B cell (primary cell): ENCODE data around the gene NFYC. TPM values are rescaled to one million over a fixed set of nuclear protein-coding genes. Genes with fewer than 3 reads are reported as not detected.

Source experiments
- ATAC-seq: fragments of 200-7000 bp; cut with Tn5 transposase; one replicate; pipeline ENCODE4 v1.10.0; 2021; ENCODE audit warnings: low read depth, mild to moderate bottlenecking, moderate number of reproducible peaks, moderate library complexity
- CTCF ChIA-PET: fragments of 350-600 bp; sonication (Branson Sonifier 250); formaldehyde crosslinking; loops from one replicate; lab custom pipeline; 2021; ENCODE audit warnings: antibody characterized with exemption, inconsistent platforms; lab: Charles Lee
- POLR2A ChIA-PET: fragments of 350-600 bp; sonication (Branson Sonifier 250); formaldehyde crosslinking; loops from one replicate; lab custom pipeline; 2021; ENCODE audit warnings: antibody characterized with exemption; lab: Charles Lee
- DNase-seq: peaks from one replicate; pipeline ENCODE4 v3.0.0; 2013
- H2AFZ ChIP-seq: 2 replicates; pipeline ENCODE4 v1.6.1; 2012; ENCODE audit warnings: mild to moderate bottlenecking, low read depth, low read length; ENCODE audit not compliant: insufficient read depth, poor library complexity, severe bottlenecking
- H3K27ac ChIP-seq, 2 donors: 1 replicate in 1 of 2; 2 replicates in 1 of 2; pipeline ENCODE4 v1.5.1; 2012 to 2013; ENCODE audit warnings: low read length in 2 of 2, mild to moderate bottlenecking in 2 of 2, moderate library complexity in 1 of 2
- H3K27me3 ChIP-seq, 4 experiments: fragments of 200-600 bp in 1 of 4; sonication (generic) in 1 of 4; replicated peaks in 1 of 4; 1 replicate in 2 of 4; 2 replicates in 2 of 4; pipeline versions ENCODE4 v1.6.1 to v1.7.0; 2013 to 2016; ENCODE audit warnings: low read length in 3 of 4, mild to moderate bottlenecking in 2 of 4, mixed read lengths in 1 of 4, moderate library complexity in 1 of 4; ENCODE audit not compliant: insufficient read depth in 4 of 4, control insufficient read depth in 3 of 4; ENCODE audit errors: control extremely low read depth in 1 of 4
- H3K36me3 ChIP-seq, 2 experiments: replicated peaks in 1 of 2; 1 replicate in 1 of 2; 2 replicates in 1 of 2; pipeline versions ENCODE4 v1.6.1 to v1.7.1; 2013; ENCODE audit warnings: low read length in 1 of 2; ENCODE audit not compliant: insufficient read depth in 2 of 2, control insufficient read depth in 1 of 2; ENCODE audit errors: control extremely low read depth in 1 of 2, extremely low read depth in 1 of 2
- H3K4me1 ChIP-seq, 2 donors: fragments of 200-600 bp in 1 of 2; sonication (generic) in 1 of 2; 1 replicate in 1 of 2; 2 replicates in 1 of 2; pipeline versions ENCODE4 v1.5.1 to v1.6.1; 2013 to 2017; ENCODE audit warnings: low read length in 2 of 2; ENCODE audit not compliant: control insufficient read depth in 2 of 2, insufficient read depth in 2 of 2
- H3K4me2 ChIP-seq: replicated peaks from 2 replicates; pipeline ENCODE3; 2012; ENCODE audit warnings: mild to moderate bottlenecking, low read depth, low read length; ENCODE audit not compliant: poor library complexity, severe bottlenecking
- H3K4me3 ChIP-seq, 5 experiments: fragments of 200-600 bp in 1 of 5; sonication (generic) in 1 of 5; 1 replicate in 3 of 5; 2 replicates in 2 of 5; pipeline versions ENCODE4 v1.5.1 to v1.7.0; 2011 to 2016; ENCODE audit warnings: low read length in 4 of 5, mild to moderate bottlenecking in 4 of 5, low read depth in 2 of 5, control low read depth in 1 of 5, moderate library complexity in 1 of 5; ENCODE audit not compliant: insufficient read depth in 1 of 5; ENCODE audit errors: control extremely low read depth in 1 of 5, extremely low read depth in 1 of 5
- H3K79me2 ChIP-seq: fragments of 200-600 bp; sonication (generic); one replicate; pipeline ENCODE4 v1.6.0; 2016; ENCODE audit warnings: low read length; ENCODE audit not compliant: control insufficient read depth, insufficient read depth
- H3K9ac ChIP-seq: fragments of 200-600 bp; sonication (generic); 2 replicates; pipeline ENCODE4 v1.6.1; 2017; ENCODE audit warnings: mild to moderate bottlenecking, low read length, moderate library complexity
- H3K9me3 ChIP-seq, 3 donors: one replicate each; pipeline versions ENCODE4 v1.6.1 to v1.7.1; 2013; ENCODE audit warnings: low read length in 2 of 3; ENCODE audit not compliant: control insufficient read depth in 2 of 3, insufficient read depth in 1 of 3; ENCODE audit errors: control extremely low read depth in 1 of 3
- H4K20me1 ChIP-seq: 2 replicates; pipeline ENCODE4 v1.6.0; 2012; ENCODE audit warnings: mild to moderate bottlenecking, low read length; ENCODE audit not compliant: insufficient read depth, control insufficient read depth, poor library complexity, severe bottlenecking
- H3K27ac Mint-ChIP-seq: one replicate; pipeline ENCODE4 v1.8.0; 2021; ENCODE audit warnings: mixed read lengths
- H3K27me3 Mint-ChIP-seq: one replicate; pipeline ENCODE4 v1.8.0; 2021; ENCODE audit warnings: mixed read lengths
- H3K4me1 Mint-ChIP-seq: one replicate; pipeline ENCODE4 v1.8.0; 2021; ENCODE audit warnings: mixed read lengths
- H3K4me3 Mint-ChIP-seq: one replicate; pipeline ENCODE4 v1.8.0; 2021; ENCODE audit warnings: mixed read lengths
- H3K9me3 Mint-ChIP-seq: one replicate; pipeline ENCODE4 v1.8.0; 2022; ENCODE audit warnings: mixed read lengths; ENCODE audit not compliant: insufficient read depth
- CTCF ChIP-seq: fragments of 200-600 bp; IDR thresholded peaks from one replicate; pipeline ENCODE4 v1.8.0; 2022; ENCODE audit warnings: antibody characterized with exemption, mild to moderate bottlenecking
- EZH2 ChIP-seq: IDR thresholded peaks from 2 replicates; pipeline ENCODE4 v1.6.1; 2012; ENCODE audit warnings: borderline replicate concordance, low read depth, mild to moderate bottlenecking, moderate library complexity, low read length; ENCODE audit not compliant: insufficient read depth, poor library complexity, severe bottlenecking
- WGBS: methylation state at CpG from one replicate; pipeline ENCODE4 v1.1.5; 2013; ENCODE audit warnings: missing lambda C conversion rate; ENCODE audit not compliant: insufficient coverage; 5-methylcytosine and 5-hydroxymethylcytosine counted together
- intact Hi-C: fragments of 100-400 bp; cut with micrococcal nuclease; formaldehyde crosslinking; loops from one replicate; pipeline ENCODE4 v1.10.0; 2022
- polyA plus RNA-seq: library from polyadenylated mRNA; depleted of rRNA; stranded (reverse); fragments of >200 nt; gene quantifications from 2 replicates; pipeline ENCODE4 v1.2.3, GENCODE V29; 2012
- total RNA-seq, 2 donors: library from RNA; stranded (reverse); fragments of 120-200 nt in 1 of 2; gene quantifications; 1 replicate in 1 of 2; 2 replicates in 1 of 2; pipeline versions ENCODE4 v1.2.3 to v1.2.4, GENCODE V29; 2013 to 2022

NFYC gene
- total and polyA plus RNA-seq, 2 donors (not counting 1 experiment from before 2014, with no cell fraction given), result 88.7 to 123 TPM

- POLR2A ChIA-PET, result interaction anchor here (0.8 kb wide), 1 partner anchor 44 kb away, joined by 3 read pairs; the partner anchor contains the start of gene NFYC
- H3K4me1 ChIP-seq, result peaks cover 0 to 3% of the 10 kb centered on the region in 2 donors
- no peak overlapping the region for H3K4me3 ChIP-seq
- intact Hi-C loops, result no loop called here
- DNase-seq (no peak), ATAC-seq (no peak)
- no peak overlapping the region for H3K4me3 Mint-ChIP-seq
- H3K79me2 ChIP-seq, result peaks cover 86% of the 10 kb centered on the region
- H3K27ac ChIP-seq, result peak overlapping the region in 1 of 2 donors; percentile 3
- H3K27me3 Mint-ChIP-seq, result no peaks in the 10 kb centered on the region
- peak overlapping the region; percentile 37 for H3K27ac Mint-ChIP-seq
- H4K20me1 ChIP-seq, result peaks cover 67% of the 10 kb centered on the region
- H3K4me1 Mint-ChIP-seq, result peaks cover 43% of the 10 kb centered on the region
- H2AFZ ChIP-seq, result no peak overlapping the region
- CTCF ChIA-PET, result no interaction called here
- H3K9me3 Mint-ChIP-seq, result no peaks in the 10 kb centered on the region
- no peak overlapping the region for H3K9ac ChIP-seq
- H3K4me2 ChIP-seq, result no peak overlapping the region
- TF ChIP-seq CTCF (no peak), EZH2 (no peak)
- no peaks in the 10 kb centered on the region for H3K27me3 ChIP-seq
- H3K36me3 ChIP-seq, result peaks cover 14 to 31% of the 10 kb centered on the region in 2 experiments
- no peaks in the 10 kb centered on the region for H3K9me3 ChIP-seq
Observed at GRCh38 chr1:40736085-40736531, 44.6 kb downstream of the NFYC start.

- Histone ChIP-seq H3K27me3 (no peaks in the 10 kb centered on the region), H3K9me3 (no peaks in the 10 kb centered on the region), H3K9ac (no peak overlapping the region), H3K4me2 (no peak overlapping the region), H3K27ac (no peak overlapping the region), H3K79me2 (peaks cover 86% of the 10 kb centered on the region), H4K20me1 (peaks cover 68% of the 10 kb centered on the region), H3K4me3 (no peak overlapping the region), H3K36me3 (peaks cover 9 to 54% of the 10 kb centered on the region in 2 experiments), H2AFZ (no peak overlapping the region), H3K4me1 (peaks cover 12 to 13% of the 10 kb centered on the region in 2 donors)
- intact Hi-C loops, result no loop called here
- TF ChIP-seq EZH2 (no peak), CTCF (no peak)
- Mint-ChIP-seq H3K4me1 (peaks cover 49% of the 10 kb centered on the region), H3K27ac (no peak overlapping the region), H3K27me3 (no peaks in the 10 kb centered on the region), H3K4me3 (no peak overlapping the region), H3K9me3 (no peaks in the 10 kb centered on the region)
- ChIA-PET CTCF (interaction anchor here (1.1 kb wide), 1 partner anchor 35 kb away, joined by 3 read pairs; no protein-coding TSS in a partner anchor), POLR2A (interaction anchor here (0.6 kb wide), 1 partner anchor 24 kb away, joined by 3 read pairs; no protein-coding TSS in a partner anchor)
- WGBS, result 100% methylated on average over 1 of the region's 6 CpGs
- no peak for ATAC-seq
- no peak for DNase-seq
Observed at GRCh38 chr1:40738831-40739230, 47.3 kb downstream of the NFYC start.
